Suprapubic skin (tissue), 3 donors: ENCODE results near the gene NAGK.

Experiments
- POLR2AphosphoS5 ChIP-seq, 3 donors: sonication (generic); formaldehyde crosslinking; IDR thresholded peaks; one replicate each; pipeline ENCODE4 v1.6.1; 2017; ENCODE audit warnings: antibody characterized with exemption in 3 of 3
- TF ChIP-seq, protein P1 (sequence below), 2 donors: fragments of 200-600 bp in 1 of 2; fragments of 450-650 bp in 1 of 2; sonication (generic) in 1 of 2; IDR thresholded peaks; one replicate each; pipeline ENCODE4 v1.5.1; 2016 to 2019; ENCODE audit warnings: antibody characterized with exemption in 2 of 2, mild to moderate bottlenecking in 1 of 2, moderate library complexity in 1 of 2

- TF ChIP-seq, protein P1, sequence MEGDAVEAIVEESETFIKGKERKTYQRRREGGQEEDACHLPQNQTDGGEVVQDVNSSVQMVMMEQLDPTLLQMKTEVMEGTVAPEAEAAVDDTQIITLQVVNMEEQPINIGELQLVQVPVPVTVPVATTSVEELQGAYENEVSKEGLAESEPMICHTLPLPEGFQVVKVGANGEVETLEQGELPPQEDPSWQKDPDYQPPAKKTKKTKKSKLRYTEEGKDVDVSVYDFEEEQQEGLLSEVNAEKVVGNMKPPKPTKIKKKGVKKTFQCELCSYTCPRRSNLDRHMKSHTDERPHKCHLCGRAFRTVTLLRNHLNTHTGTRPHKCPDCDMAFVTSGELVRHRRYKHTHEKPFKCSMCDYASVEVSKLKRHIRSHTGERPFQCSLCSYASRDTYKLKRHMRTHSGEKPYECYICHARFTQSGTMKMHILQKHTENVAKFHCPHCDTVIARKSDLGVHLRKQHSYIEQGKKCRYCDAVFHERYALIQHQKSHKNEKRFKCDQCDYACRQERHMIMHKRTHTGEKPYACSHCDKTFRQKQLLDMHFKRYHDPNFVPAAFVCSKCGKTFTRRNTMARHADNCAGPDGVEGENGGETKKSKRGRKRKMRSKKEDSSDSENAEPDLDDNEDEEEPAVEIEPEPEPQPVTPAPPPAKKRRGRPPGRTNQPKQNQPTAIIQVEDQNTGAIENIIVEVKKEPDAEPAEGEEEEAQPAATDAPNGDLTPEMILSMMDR (IDR thresholded peaks at IDR 0.05): no peak
- TF ChIP-seq POLR2AphosphoS5 (IDR thresholded peaks at IDR 0.05): no peak
Measured at GRCh38 chr2:71060871-71061270, 7.6 kb upstream of the NAGK start.
